ENCODE measurements around the gene DNAJC21. TPM values are rescaled to one million over a fixed set of nuclear protein-coding genes. Genes with fewer than 3 reads are reported as not detected.
A peak's percentile ranks its signal among the peaks of the same experiment; 100 is the strongest.

Gene DNAJC21
- total RNA-seq, 1 donor from 2014 or later = 57.7 TPM

- DNase-seq (no peak), ATAC-seq (peak; percentile 82)
- Histone ChIP-seq H3K9me3 (no peaks in the 10 kb centered on the region), H3K27me3 (no peaks in the 10 kb centered on the region), H3K4me1 (peaks cover 9% of the 10 kb centered on the region), H3K4me3 (no peak overlapping the region), H3K27ac (no peak overlapping the region), H3K36me3 (peaks cover 78% of the 10 kb centered on the region)
- intact Hi-C loops (cut with DNase I) = no loop called here
- TF ChIP-seq CTCF (IDR thresholded peaks at IDR 0.05) = no peak
Measured at GRCh38 chr5:34923694-34924461, 5.5 kb upstream of the DNAJC21 start.

GRCh38 chr5:34924462-34924765 lies 4.9 kb upstream of the DNAJC21 start:
- Histone ChIP-seq H3K9me3 (no peaks in the 10 kb centered on the region), H3K4me3 (no peak overlapping the region), H3K27me3 (no peaks in the 10 kb centered on the region), H3K4me1 (peaks cover 9% of the 10 kb centered on the region), H3K27ac (no peak overlapping the region), H3K36me3 (peaks cover 73% of the 10 kb centered on the region)
- DNase-seq (no peak), ATAC-seq (no peak)
- intact Hi-C loops (cut with DNase I) = no loop called here
- no peak for TF ChIP-seq CTCF (IDR thresholded peaks at IDR 0.05)

GRCh38 chr5:34926318-34926888 lies 3.0 kb upstream of the DNAJC21 start:
- Histone ChIP-seq H3K27me3 (no peaks in the 10 kb centered on the region), H3K4me1 (peaks cover 20% of the 10 kb centered on the region), H3K36me3 (peaks cover 54% of the 10 kb centered on the region), H3K4me3 (no peak overlapping the region), H3K9me3 (no peaks in the 10 kb centered on the region), H3K27ac (no peak overlapping the region)
- DNase-seq (no peak), ATAC-seq (no peak)
- no peak for TF ChIP-seq CTCF (IDR thresholded peaks at IDR 0.05)
- intact Hi-C loops (cut with DNase I) = no loop called here

GRCh38 chr5:34927785-34928184 lies 1.6 kb upstream of the DNAJC21 start:
- no peaks in the 10 kb centered on the region for H3K27me3 ChIP-seq
- H3K4me3 ChIP-seq = no peak overlapping the region
- H3K27ac ChIP-seq = no peak overlapping the region
- ATAC-seq (no peak), DNase-seq (no peak)
- intact Hi-C loops (cut with DNase I) = no loop called here
- no peak for TF ChIP-seq CTCF (IDR thresholded peaks at IDR 0.05)
- no peaks in the 10 kb centered on the region for H3K9me3 ChIP-seq
- peaks cover 40% of the 10 kb centered on the region for H3K36me3 ChIP-seq
- peaks cover 23% of the 10 kb centered on the region for H3K4me1 ChIP-seq

GRCh38 chr5:34928267-34928666 lies 1.1 kb upstream of the DNAJC21 start:
- no peak for TF ChIP-seq CTCF (IDR thresholded peaks at IDR 0.05)
- no peaks in the 10 kb centered on the region for H3K27me3 ChIP-seq
- no peak overlapping the region for H3K27ac ChIP-seq
- no peaks in the 10 kb centered on the region for H3K9me3 ChIP-seq
- ATAC-seq (no peak), DNase-seq (no peak)
- peak overlapping the region; percentile 51 for H3K4me3 ChIP-seq
- peaks cover 23% of the 10 kb centered on the region for H3K4me1 ChIP-seq
- peaks cover 35% of the 10 kb centered on the region for H3K36me3 ChIP-seq
- intact Hi-C loops (cut with DNase I) = no loop called here
